ENCODE results near the gene PPM1H.

The PPM1H gene

GRCh38 chr12:62934239-62934798 is 631 bp downstream of the PPM1H start:
- Histone ChIP-seq H3K27ac (ENCODE audit: low read depth, low read length) (no peak overlapping the region), H3K4me1 (ENCODE audit: control insufficient read depth, insufficient read depth, low read length) (peaks cover 4% of the 10 kb centered on the region), H3K36me3 (ENCODE audit: control insufficient read depth, insufficient read depth, low read length) (no peaks in the 10 kb centered on the region), H3K9ac (ENCODE audit: low read length) (no peak overlapping the region), H3K27me3 (ENCODE audit: control insufficient read depth, insufficient read depth, low read length) (peaks cover 4% of the 10 kb centered on the region), H3K4me3 (ENCODE audit: low read length) (peak overlapping the region; percentile 77)

- Histone ChIP-seq H3K4me3 (ENCODE audit: low read length) (peak overlapping the region; percentile 77), H3K4me1 (ENCODE audit: control insufficient read depth, insufficient read depth, low read length) (peaks cover 4% of the 10 kb centered on the region), H3K27ac (ENCODE audit: low read depth, low read length) (no peak overlapping the region), H3K27me3 (ENCODE audit: control insufficient read depth, insufficient read depth, low read length) (peaks cover 4% of the 10 kb centered on the region), H3K9ac (ENCODE audit: low read length) (no peak overlapping the region), H3K36me3 (ENCODE audit: control insufficient read depth, insufficient read depth, low read length) (no peaks in the 10 kb centered on the region)
Observed at GRCh38 chr12:62933602-62934238, 1.2 kb downstream of the PPM1H start.

GRCh38 chr12:62933220-62933601 is 1.7 kb downstream of the PPM1H start:
- Histone ChIP-seq H3K4me3 (ENCODE audit: low read length) (peak overlapping the region; percentile 77), H3K36me3 (ENCODE audit: control insufficient read depth, insufficient read depth, low read length) (no peaks in the 10 kb centered on the region), H3K9ac (ENCODE audit: low read length) (no peak overlapping the region), H3K4me1 (ENCODE audit: control insufficient read depth, insufficient read depth, low read length) (peaks cover 4% of the 10 kb centered on the region), H3K27ac (ENCODE audit: low read depth, low read length) (no peak overlapping the region), H3K27me3 (ENCODE audit: control insufficient read depth, insufficient read depth, low read length) (peaks cover 4% of the 10 kb centered on the region)

- H3K4me1 ChIP-seq (ENCODE audit: control insufficient read depth, insufficient read depth, low read length), result peaks cover 4% of the 10 kb centered on the region
- H3K36me3 ChIP-seq (ENCODE audit: control insufficient read depth, insufficient read depth, low read length), result no peaks in the 10 kb centered on the region
- peaks cover 4% of the 10 kb centered on the region for H3K27me3 ChIP-seq (ENCODE audit: control insufficient read depth, insufficient read depth, low read length)
- H3K27ac ChIP-seq (ENCODE audit: low read depth, low read length), result no peak overlapping the region
- no peak overlapping the region for H3K9ac ChIP-seq (ENCODE audit: low read length)
- H3K4me3 ChIP-seq (ENCODE audit: low read length), result no peak overlapping the region
Observed at GRCh38 chr12:62931477-62931876, 3.5 kb downstream of the PPM1H start.

GRCh38 chr12:62930546-62931425 is 4.2 kb downstream of the PPM1H start:
- Histone ChIP-seq H3K4me3 (ENCODE audit: low read length) (no peak overlapping the region), H3K9ac (ENCODE audit: low read length) (no peak overlapping the region), H3K27me3 (ENCODE audit: control insufficient read depth, insufficient read depth, low read length) (peaks cover 4% of the 10 kb centered on the region), H3K36me3 (ENCODE audit: control insufficient read depth, insufficient read depth, low read length) (no peaks in the 10 kb centered on the region), H3K27ac (ENCODE audit: low read depth, low read length) (no peak overlapping the region), H3K4me1 (ENCODE audit: control insufficient read depth, insufficient read depth, low read length) (peaks cover 4% of the 10 kb centered on the region)

- Histone ChIP-seq H3K4me1 (ENCODE audit: control insufficient read depth, insufficient read depth, low read length) (peaks cover 3% of the 10 kb centered on the region), H3K36me3 (ENCODE audit: control insufficient read depth, insufficient read depth, low read length) (no peaks in the 10 kb centered on the region), H3K9ac (ENCODE audit: low read length) (no peak overlapping the region), H3K27ac (ENCODE audit: low read depth, low read length) (no peak overlapping the region), H3K27me3 (ENCODE audit: control insufficient read depth, insufficient read depth, low read length) (peaks cover 4% of the 10 kb centered on the region), H3K4me3 (ENCODE audit: low read length) (no peak overlapping the region)
Observed at GRCh38 chr12:62928632-62929031, 6.3 kb downstream of the PPM1H start.

- H3K36me3 ChIP-seq (ENCODE audit: control insufficient read depth, insufficient read depth, low read length), result no peaks in the 10 kb centered on the region
- H3K27me3 ChIP-seq (ENCODE audit: control insufficient read depth, insufficient read depth, low read length), result no peaks in the 10 kb centered on the region
- H3K4me3 ChIP-seq (ENCODE audit: low read length), result no peak overlapping the region
- no peak overlapping the region for H3K27ac ChIP-seq (ENCODE audit: low read depth, low read length)
- H3K9ac ChIP-seq (ENCODE audit: low read length), result no peak overlapping the region
- no peaks in the 10 kb centered on the region for H3K4me1 ChIP-seq (ENCODE audit: control insufficient read depth, insufficient read depth, low read length)
Observed at GRCh38 chr12:62925680-62926079, 9.3 kb downstream of the PPM1H start.

GRCh38 chr12:62924084-62924483 is 10.9 kb downstream of the PPM1H start:
- no peaks in the 10 kb centered on the region for H3K4me1 ChIP-seq (ENCODE audit: control insufficient read depth, insufficient read depth, low read length)
- no peaks in the 10 kb centered on the region for H3K27me3 ChIP-seq (ENCODE audit: control insufficient read depth, insufficient read depth, low read length)
- H3K36me3 ChIP-seq (ENCODE audit: control insufficient read depth, insufficient read depth, low read length), result no peaks in the 10 kb centered on the region
- H3K27ac ChIP-seq (ENCODE audit: low read depth, low read length), result no peak overlapping the region
- no peak overlapping the region for H3K9ac ChIP-seq (ENCODE audit: low read length)
- no peak overlapping the region for H3K4me3 ChIP-seq (ENCODE audit: low read length)

- Histone ChIP-seq H3K4me3 (ENCODE audit: low read length) (no peak overlapping the region), H3K27me3 (ENCODE audit: control insufficient read depth, insufficient read depth, low read length) (no peaks in the 10 kb centered on the region), H3K27ac (ENCODE audit: low read depth, low read length) (no peak overlapping the region), H3K4me1 (ENCODE audit: control insufficient read depth, insufficient read depth, low read length) (no peaks in the 10 kb centered on the region), H3K36me3 (ENCODE audit: control insufficient read depth, insufficient read depth, low read length) (no peaks in the 10 kb centered on the region), H3K9ac (ENCODE audit: low read length) (no peak overlapping the region)
Observed at GRCh38 chr12:62922539-62922938, 12.4 kb downstream of the PPM1H start.

GRCh38 chr12:62919838-62920237 is 15.1 kb downstream of the PPM1H start:
- no peak overlapping the region for H3K9ac ChIP-seq (ENCODE audit: low read length)
- no peaks in the 10 kb centered on the region for H3K4me1 ChIP-seq (ENCODE audit: control insufficient read depth, insufficient read depth, low read length)
- H3K27ac ChIP-seq (ENCODE audit: low read depth, low read length), result no peak overlapping the region
- no peaks in the 10 kb centered on the region for H3K36me3 ChIP-seq (ENCODE audit: control insufficient read depth, insufficient read depth, low read length)
- no peak overlapping the region for H3K4me3 ChIP-seq (ENCODE audit: low read length)
- no peaks in the 10 kb centered on the region for H3K27me3 ChIP-seq (ENCODE audit: control insufficient read depth, insufficient read depth, low read length)

- Histone ChIP-seq H3K9ac (ENCODE audit: low read length) (no peak overlapping the region), H3K4me3 (ENCODE audit: low read length) (no peak overlapping the region), H3K4me1 (ENCODE audit: control insufficient read depth, insufficient read depth, low read length) (no peaks in the 10 kb centered on the region), H3K36me3 (ENCODE audit: control insufficient read depth, insufficient read depth, low read length) (no peaks in the 10 kb centered on the region), H3K27ac (ENCODE audit: low read depth, low read length) (no peak overlapping the region), H3K27me3 (ENCODE audit: control insufficient read depth, insufficient read depth, low read length) (no peaks in the 10 kb centered on the region)
Observed at GRCh38 chr12:62917926-62918325, 17.0 kb downstream of the PPM1H start.

- H3K27me3 ChIP-seq (ENCODE audit: control insufficient read depth, insufficient read depth, low read length), result no peaks in the 10 kb centered on the region
- H3K9ac ChIP-seq (ENCODE audit: low read length), result no peak overlapping the region
- no peaks in the 10 kb centered on the region for H3K36me3 ChIP-seq (ENCODE audit: control insufficient read depth, insufficient read depth, low read length)
- H3K4me3 ChIP-seq (ENCODE audit: low read length), result no peak overlapping the region
- no peaks in the 10 kb centered on the region for H3K4me1 ChIP-seq (ENCODE audit: control insufficient read depth, insufficient read depth, low read length)
- no peak overlapping the region for H3K27ac ChIP-seq (ENCODE audit: low read depth, low read length)
Observed at GRCh38 chr12:62916632-62917425, 18.1 kb downstream of the PPM1H start.
